GM15510 (cell line): ENCODE data around the gene IL15.

Source experiments
- POLR2A ChIP-seq: IDR thresholded peaks from 3 replicates; pipeline ENCODE4 v1.6.1; 2011; ENCODE audit warnings: borderline replicate concordance; ENCODE audit not compliant: insufficient read length; ENCODE audit errors: extremely low read depth

Gene IL15

GRCh38 chr4:141719585-141719984 is 83.2 kb downstream of the IL15 start:
- TF ChIP-seq POLR2A, result no peak

GRCh38 chr4:141721174-141721573 is 84.8 kb downstream of the IL15 start:
- no peak for TF ChIP-seq POLR2A

GRCh38 chr4:141724646-141725045 is 88.3 kb downstream of the IL15 start:
- no peak for TF ChIP-seq POLR2A

- no peak for TF ChIP-seq POLR2A
Measured at GRCh38 chr4:141727420-141727819, 91.0 kb downstream of the IL15 start.

- TF ChIP-seq POLR2A, result no peak
Measured at GRCh38 chr4:141730805-141731204, 94.4 kb downstream of the IL15 start.

- TF ChIP-seq POLR2A, result no peak
Measured at GRCh38 chr4:141731481-141731880, 95.1 kb downstream of the IL15 start.

- TF ChIP-seq POLR2A, result no peak
Measured at GRCh38 chr4:141739636-141740035, 103.3 kb downstream of the IL15 start.

- TF ChIP-seq POLR2A, result no peak
Measured at GRCh38 chr4:141746026-141746425, 109.6 kb downstream of the IL15 start.

- no peak for TF ChIP-seq POLR2A
Measured at GRCh38 chr4:141757287-141757686, 120.9 kb downstream of the IL15 start.

GRCh38 chr4:141759796-141760425 is 123.5 kb downstream of the IL15 start:
- no peak for TF ChIP-seq POLR2A

- no peak for TF ChIP-seq POLR2A
Measured at GRCh38 chr4:141761926-141762325, 125.5 kb downstream of the IL15 start.

- no peak for TF ChIP-seq POLR2A
Measured at GRCh38 chr4:141763374-141763773, 127.0 kb downstream of the IL15 start.

- TF ChIP-seq POLR2A, result no peak
Measured at GRCh38 chr4:141768954-141769353, 132.6 kb downstream of the IL15 start.

GRCh38 chr4:141771889-141772830 is 135.8 kb downstream of the IL15 start:
- no peak for TF ChIP-seq POLR2A

- no peak for TF ChIP-seq POLR2A
Measured at GRCh38 chr4:141772838-141773237, 136.5 kb downstream of the IL15 start.

GRCh38 chr4:141782205-141782604 is 145.8 kb downstream of the IL15 start:
- TF ChIP-seq POLR2A, result no peak
